Vagina (tissue), 2 donors: ENCODE measurements around the gene POGK.

Experiments used
- CTCF ChIP-seq, 3 experiments: fragments of 450-650 bp in 2 of 3; fragments of 200-600 bp in 1 of 3; sonication (generic) in 1 of 3; IDR thresholded peaks; one replicate each; pipeline ENCODE4 v1.5.1; 2017 to 2019; ENCODE audit warnings: antibody characterized with exemption in 3 of 3, mild to moderate bottlenecking in 2 of 3, moderate library complexity in 2 of 3
- POLR2A ChIP-seq, 2 donors: fragments of 450-650 bp; IDR thresholded peaks; one replicate each; pipeline ENCODE4 v1.6.1; 2017; ENCODE audit warnings: antibody characterized with exemption in 2 of 2, mild to moderate bottlenecking in 2 of 2, moderate library complexity in 2 of 2
- POLR2AphosphoS5 ChIP-seq, 2 donors: sonication (generic); formaldehyde crosslinking; IDR thresholded peaks; one replicate each; pipeline ENCODE4 v1.9.0; 2017; ENCODE audit warnings: antibody characterized with exemption in 2 of 2, mild to moderate bottlenecking in 2 of 2, low read depth in 1 of 2; ENCODE audit not compliant: insufficient read depth in 1 of 2

- TF ChIP-seq CTCF (IDR thresholded peaks at IDR 0.05) (no peak), POLR2A (IDR thresholded peaks at IDR 0.05) (no peak), POLR2AphosphoS5 (IDR thresholded peaks at IDR 0.05; ENCODE audit: insufficient read depth in 1 of 2, low read depth in 1 of 2) (no peak)
Observed at GRCh38 chr1:166865926-166866325, 26.7 kb downstream of the POGK start.
